GM12872 (cell line): ENCODE results near the gene TMEM218.

Source experiments
- TF ChIP-seq, protein P1 (sequence below): IDR thresholded peaks from 3 replicates; pipeline ENCODE4 v1.5.1; 2011; ENCODE audit warnings: low read depth, mild to moderate bottlenecking, low read length, moderate library complexity; ENCODE audit not compliant: insufficient read depth

TMEM218 gene

DNA sequence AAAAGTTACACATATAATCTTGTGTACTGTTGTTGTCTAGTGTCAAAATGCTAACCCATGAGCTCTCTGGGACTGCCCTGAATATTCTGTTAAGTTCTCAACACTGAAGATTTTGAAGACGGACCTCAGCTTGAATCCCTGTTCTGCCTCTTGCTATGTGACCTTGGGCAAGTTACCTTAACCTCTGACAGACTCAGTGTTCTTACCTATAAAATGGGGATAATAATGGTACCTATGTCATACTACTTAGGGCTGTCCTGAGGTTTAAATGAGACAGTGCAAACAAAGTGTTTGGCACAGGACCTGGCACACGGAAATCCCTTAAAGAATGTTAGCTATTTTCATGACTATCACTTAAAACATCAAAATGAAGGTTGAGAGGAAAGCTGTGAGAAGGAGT is 11.3 kb downstream of the TMEM218 start:
- TF ChIP-seq, protein P1, sequence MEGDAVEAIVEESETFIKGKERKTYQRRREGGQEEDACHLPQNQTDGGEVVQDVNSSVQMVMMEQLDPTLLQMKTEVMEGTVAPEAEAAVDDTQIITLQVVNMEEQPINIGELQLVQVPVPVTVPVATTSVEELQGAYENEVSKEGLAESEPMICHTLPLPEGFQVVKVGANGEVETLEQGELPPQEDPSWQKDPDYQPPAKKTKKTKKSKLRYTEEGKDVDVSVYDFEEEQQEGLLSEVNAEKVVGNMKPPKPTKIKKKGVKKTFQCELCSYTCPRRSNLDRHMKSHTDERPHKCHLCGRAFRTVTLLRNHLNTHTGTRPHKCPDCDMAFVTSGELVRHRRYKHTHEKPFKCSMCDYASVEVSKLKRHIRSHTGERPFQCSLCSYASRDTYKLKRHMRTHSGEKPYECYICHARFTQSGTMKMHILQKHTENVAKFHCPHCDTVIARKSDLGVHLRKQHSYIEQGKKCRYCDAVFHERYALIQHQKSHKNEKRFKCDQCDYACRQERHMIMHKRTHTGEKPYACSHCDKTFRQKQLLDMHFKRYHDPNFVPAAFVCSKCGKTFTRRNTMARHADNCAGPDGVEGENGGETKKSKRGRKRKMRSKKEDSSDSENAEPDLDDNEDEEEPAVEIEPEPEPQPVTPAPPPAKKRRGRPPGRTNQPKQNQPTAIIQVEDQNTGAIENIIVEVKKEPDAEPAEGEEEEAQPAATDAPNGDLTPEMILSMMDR: no peak

DNA sequence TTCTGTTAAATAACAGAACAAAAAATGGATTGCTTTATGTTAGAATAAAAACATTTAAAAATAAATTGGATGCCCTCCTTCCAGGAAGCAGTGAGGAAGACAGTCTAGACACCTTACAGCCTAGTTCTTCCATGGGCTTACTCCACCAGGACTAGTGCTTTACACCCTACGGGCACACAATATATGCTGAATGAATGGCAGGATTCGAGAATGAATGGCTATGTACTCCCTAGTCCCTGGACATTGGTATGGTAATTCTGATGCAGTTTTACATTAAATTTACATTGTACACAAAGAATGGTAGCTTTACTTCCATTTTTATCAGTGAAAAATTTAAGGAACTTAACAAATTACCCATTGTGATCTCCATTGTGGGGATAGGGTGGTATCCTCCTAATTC is 16.7 kb downstream of the TMEM218 start:
- TF ChIP-seq, protein P1: no peak

DNA sequence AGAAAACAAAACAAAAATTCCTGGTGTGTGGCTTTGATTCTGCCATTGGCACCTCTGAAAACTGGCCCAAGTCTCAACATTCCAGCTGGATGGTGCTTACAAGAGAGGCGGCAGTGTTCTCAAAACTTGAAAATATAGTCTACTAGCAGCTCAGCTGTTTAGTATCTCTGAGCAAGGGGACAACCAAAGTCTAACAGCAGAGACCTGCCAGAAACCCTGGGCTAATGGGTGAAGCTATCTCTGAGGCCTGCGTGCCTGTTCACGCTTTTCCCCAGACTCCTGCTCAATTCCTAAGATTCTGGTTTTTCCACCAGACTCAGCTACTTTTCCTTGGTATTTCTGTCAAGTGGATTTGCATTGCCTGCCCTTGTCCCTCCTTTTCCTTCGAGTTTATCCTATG is 17.9 kb downstream of the TMEM218 start:
- TF ChIP-seq, protein P1: no peak

DNA sequence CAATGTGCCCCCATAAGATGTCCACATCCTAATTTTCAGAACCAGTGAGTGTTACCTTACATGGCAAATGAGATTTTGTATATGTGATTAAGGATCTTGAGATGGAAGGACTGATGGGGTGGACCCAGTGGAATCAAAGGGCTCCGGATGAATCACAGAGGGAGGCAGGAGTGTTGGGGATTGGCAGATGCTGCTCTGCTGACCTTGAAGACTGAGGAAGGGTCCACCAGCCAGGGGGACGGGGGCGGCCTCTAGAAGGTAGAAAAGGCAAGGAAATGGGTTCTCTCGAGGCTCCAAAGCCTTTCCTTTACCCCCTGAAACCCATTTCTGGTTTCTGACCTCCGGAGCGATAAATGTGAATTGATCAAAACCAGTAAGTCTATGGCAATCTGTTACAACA is 18.8 kb downstream of the TMEM218 start:
- TF ChIP-seq, protein P1: no peak

DNA sequence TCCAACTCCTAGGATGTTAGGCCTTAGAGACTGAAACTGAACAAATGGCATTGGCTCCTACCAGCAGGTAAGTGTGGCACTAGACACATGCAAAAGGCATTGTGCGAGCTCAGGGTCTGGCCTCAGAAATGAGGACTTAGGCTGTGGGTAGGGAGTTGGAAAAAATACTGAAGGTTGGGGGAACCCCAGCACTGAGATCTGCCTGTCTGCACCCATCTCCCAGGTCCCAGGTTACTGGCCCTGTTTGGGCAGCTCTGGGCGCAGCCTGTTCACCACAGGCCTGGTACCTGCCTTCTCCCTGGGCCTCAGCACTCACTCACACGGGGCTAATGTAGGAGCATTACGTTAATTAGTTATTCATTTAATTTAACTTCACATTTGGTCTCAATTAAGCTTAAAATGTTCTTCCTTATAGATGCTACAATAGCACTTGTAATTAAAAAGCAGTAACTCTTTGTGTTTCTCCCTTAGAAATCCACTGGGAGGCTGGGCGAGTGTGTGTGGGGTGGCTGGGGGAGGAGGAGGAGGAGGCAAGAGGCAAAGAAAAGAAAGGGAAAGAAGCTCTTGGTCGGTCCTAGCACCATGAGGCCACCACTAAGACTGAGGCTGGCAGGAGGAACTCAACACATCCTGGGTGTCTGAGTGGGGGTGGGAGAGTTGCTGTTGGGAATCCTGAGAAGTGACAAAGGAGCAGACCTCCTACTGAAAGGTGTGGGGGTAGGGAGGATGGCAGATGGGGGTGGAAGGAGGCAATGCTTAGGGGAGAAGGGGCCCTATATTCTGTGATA is 19.4 kb downstream of the TMEM218 start:
- TF ChIP-seq, protein P1: no peak

DNA sequence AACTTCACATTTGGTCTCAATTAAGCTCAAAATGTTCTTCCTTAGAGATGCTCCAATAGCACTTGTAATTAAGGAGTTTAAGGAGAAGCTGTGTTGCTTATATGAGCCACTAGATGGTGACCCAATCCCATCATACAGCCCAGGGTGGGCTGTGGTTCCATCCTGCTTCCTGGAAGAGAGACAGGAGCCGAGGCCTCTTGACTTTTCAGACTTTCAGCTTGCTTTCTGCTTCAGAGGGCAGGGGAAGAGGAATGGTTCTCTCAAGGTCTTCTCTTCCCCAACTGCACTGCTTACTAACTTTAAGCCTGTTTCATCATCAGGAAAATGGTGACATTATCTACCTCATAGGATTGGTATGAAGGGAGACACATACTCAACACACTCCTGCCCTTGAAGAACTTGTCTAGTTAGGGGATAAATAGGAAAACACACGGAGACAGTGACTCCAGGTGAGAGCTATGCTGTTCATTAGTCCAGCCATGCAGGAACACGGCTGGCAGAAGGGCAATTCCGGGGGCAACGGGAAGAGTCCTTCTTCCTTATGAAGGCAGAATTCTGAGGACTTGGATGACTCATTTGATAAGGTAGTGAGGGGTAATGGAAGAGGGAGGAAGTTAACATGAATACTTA is 20.1 kb downstream of the TMEM218 start:
- TF ChIP-seq, protein P1: peak; percentile 61

DNA sequence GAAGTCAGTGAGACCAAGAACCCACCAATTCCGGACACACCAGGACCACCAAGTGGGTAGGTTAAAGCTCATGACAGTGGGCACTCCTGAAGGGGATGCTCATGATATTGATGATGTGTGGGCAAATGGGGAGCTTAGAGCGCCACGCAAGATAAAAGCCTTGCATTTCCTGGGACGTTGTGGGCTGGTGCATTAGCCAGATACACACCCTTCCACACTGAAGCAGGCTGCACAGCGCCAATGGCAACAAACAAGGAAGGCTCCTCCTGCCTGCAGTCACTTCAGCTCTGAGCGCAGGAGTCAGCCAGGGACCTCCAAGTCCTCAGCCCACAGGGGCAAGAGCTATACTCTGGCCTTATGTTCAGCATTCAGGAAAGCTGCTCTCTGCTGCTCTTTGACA is 20.6 kb downstream of the TMEM218 start:
- TF ChIP-seq, protein P1: no peak
